ENCODE results near the gene RYR3. TPM values are rescaled to one million over a fixed set of nuclear protein-coding genes. Genes with fewer than 3 reads are reported as not detected.
"Not testable (repeated sequence)": the region's sequence is repeated elsewhere in the genome, so short reads cannot be mapped to it uniquely, and the experiment has no call there.

RYR3 gene
- total and polyA plus RNA-seq, 4 donors = 0.09 to 1.4 (median 0.47) TPM

DNA sequence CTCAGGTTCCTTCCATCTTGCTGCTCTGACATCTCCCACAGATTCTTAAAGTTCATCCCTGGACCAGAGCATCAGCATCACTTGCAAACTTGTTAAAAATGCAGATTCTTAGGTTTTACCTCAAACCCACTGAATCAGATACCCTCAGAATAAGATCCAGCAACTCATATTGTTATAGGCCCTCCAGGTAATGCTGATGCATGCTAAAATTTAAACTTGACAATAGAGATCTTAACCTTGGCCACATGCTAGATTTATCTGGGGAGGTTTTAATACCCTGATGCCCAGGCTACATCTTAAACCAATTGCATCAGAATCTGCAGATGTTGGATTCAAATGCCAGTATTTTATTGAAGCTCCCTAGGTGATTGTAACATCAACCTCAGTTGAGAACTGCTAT lies 256.9 kb downstream of the RYR3 start:
- no peaks in the 10 kb centered on the region for H3K9me3 ChIP-seq (ENCODE audit: control insufficient read depth in 4 of 4, insufficient read depth in 3 of 4, low read length in 3 of 4)
- no peak overlapping the region for H3K4me3 ChIP-seq
- TF ChIP-seq, protein P1, sequence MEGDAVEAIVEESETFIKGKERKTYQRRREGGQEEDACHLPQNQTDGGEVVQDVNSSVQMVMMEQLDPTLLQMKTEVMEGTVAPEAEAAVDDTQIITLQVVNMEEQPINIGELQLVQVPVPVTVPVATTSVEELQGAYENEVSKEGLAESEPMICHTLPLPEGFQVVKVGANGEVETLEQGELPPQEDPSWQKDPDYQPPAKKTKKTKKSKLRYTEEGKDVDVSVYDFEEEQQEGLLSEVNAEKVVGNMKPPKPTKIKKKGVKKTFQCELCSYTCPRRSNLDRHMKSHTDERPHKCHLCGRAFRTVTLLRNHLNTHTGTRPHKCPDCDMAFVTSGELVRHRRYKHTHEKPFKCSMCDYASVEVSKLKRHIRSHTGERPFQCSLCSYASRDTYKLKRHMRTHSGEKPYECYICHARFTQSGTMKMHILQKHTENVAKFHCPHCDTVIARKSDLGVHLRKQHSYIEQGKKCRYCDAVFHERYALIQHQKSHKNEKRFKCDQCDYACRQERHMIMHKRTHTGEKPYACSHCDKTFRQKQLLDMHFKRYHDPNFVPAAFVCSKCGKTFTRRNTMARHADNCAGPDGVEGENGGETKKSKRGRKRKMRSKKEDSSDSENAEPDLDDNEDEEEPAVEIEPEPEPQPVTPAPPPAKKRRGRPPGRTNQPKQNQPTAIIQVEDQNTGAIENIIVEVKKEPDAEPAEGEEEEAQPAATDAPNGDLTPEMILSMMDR (IDR thresholded peaks at IDR 0.05; ENCODE audit: control extremely low read depth, extremely low read depth) = no peak
- no peak for ATAC-seq (ENCODE audit: insufficient read depth, low FRiP score)
- H3K27ac ChIP-seq (ENCODE audit: low read depth in 1 of 2, low read length in 1 of 2) = no peak overlapping the region
- H3K27me3 ChIP-seq (ENCODE audit: control insufficient read depth in 3 of 3, insufficient read depth in 3 of 3, low read length in 2 of 3) = no peaks in the 10 kb centered on the region
- no peak for DNase-seq
- H3K4me1 ChIP-seq (ENCODE audit: control insufficient read depth in 5 of 5, insufficient read depth in 5 of 5, low read length in 5 of 5) = peaks cover 0 to 7% (median 0%) of the 10 kb centered on the region in 5 donors
- no peaks in the 10 kb centered on the region for H3K36me3 ChIP-seq (ENCODE audit: control insufficient read depth in 4 of 4, insufficient read depth in 4 of 4, low read length in 4 of 4)
- H3K9ac ChIP-seq (ENCODE audit: insufficient read depth in 1 of 2, low read length in 2 of 2) = no peak overlapping the region

DNA sequence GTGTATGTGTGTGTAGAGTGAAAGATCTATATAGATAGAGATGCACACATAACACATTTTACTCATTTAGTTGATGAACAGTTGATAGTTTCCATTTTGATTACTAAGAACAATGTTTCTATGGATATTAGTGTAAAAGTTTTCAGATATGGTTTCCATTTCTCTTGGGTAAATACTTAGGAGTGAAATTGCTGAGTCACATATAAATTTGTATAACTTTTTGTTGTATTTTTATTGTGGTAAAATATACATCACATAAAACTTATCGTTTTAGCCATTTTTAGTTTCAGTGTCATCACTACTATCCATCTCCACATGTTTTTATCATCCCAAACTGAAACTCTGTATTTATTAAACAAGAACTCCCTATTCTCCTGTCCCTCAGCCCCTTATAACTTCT lies 258.3 kb downstream of the RYR3 start:
- TF ChIP-seq, protein P1 (IDR thresholded peaks at IDR 0.05; ENCODE audit: control extremely low read depth, extremely low read depth) = no peak
- ATAC-seq (ENCODE audit: insufficient read depth, low FRiP score) = no peak
- no peak for DNase-seq
- H3K4me1 ChIP-seq (ENCODE audit: control insufficient read depth in 5 of 5, insufficient read depth in 5 of 5, low read length in 5 of 5) = peaks cover 0 to 7% (median 0%) of the 10 kb centered on the region in 5 donors
- H3K4me3 ChIP-seq = no peak overlapping the region
- 85 to 88% methylated on average over 1 of the region's 1 CpG for WGBS, 2 donors
- no peaks in the 10 kb centered on the region for H3K27me3 ChIP-seq (ENCODE audit: control insufficient read depth in 3 of 3, insufficient read depth in 3 of 3, low read length in 2 of 3)
- H3K9ac ChIP-seq (ENCODE audit: insufficient read depth in 1 of 2, low read length in 2 of 2) = no peak overlapping the region
- H3K36me3 ChIP-seq (ENCODE audit: control insufficient read depth in 4 of 4, insufficient read depth in 4 of 4, low read length in 4 of 4) = no peaks in the 10 kb centered on the region
- H3K27ac ChIP-seq (ENCODE audit: low read depth in 1 of 2, low read length in 1 of 2) = no peak overlapping the region
- no peaks in the 10 kb centered on the region for H3K9me3 ChIP-seq (ENCODE audit: control insufficient read depth in 4 of 4, insufficient read depth in 3 of 4, low read length in 3 of 4)

DNA sequence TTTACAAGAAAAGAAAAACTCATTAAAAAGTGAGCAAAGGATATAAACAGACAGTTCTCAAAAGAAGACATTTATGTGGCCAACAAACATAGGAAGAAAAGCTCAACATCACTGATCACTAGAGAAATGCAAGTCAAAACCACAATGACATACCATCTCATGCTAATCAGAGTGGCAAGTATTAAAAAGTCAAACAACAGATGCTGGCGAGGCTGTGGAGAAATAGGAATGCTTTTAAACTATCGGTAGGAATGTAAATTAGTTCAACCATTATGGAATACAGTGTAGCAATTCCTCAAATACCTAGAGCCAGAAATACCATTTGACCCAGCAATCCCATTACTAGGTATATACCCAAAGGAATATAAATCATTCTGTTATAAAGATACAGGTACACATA lies 267.1 kb downstream of the RYR3 start:
- H3K4me3 ChIP-seq; H3K9ac ChIP-seq (ENCODE audit: insufficient read depth in 1 of 2, low read length in 2 of 2); H3K36me3 ChIP-seq (ENCODE audit: control insufficient read depth in 4 of 4, insufficient read depth in 4 of 4, low read length in 4 of 4); DNase-seq; H3K4me1 ChIP-seq (ENCODE audit: control insufficient read depth in 5 of 5, insufficient read depth in 5 of 5, low read length in 5 of 5); ATAC-seq (ENCODE audit: insufficient read depth, low FRiP score); H3K9me3 ChIP-seq (ENCODE audit: control insufficient read depth in 4 of 4, insufficient read depth in 3 of 4, low read length in 3 of 4); H3K27ac ChIP-seq (ENCODE audit: low read depth in 1 of 2, low read length in 1 of 2); H3K27me3 ChIP-seq (ENCODE audit: control insufficient read depth in 3 of 3, insufficient read depth in 3 of 3, low read length in 2 of 3): not testable (repeated sequence)
- 47 to 89% methylated on average over 2 of the region's 2 CpGs for WGBS, 2 donors

DNA sequence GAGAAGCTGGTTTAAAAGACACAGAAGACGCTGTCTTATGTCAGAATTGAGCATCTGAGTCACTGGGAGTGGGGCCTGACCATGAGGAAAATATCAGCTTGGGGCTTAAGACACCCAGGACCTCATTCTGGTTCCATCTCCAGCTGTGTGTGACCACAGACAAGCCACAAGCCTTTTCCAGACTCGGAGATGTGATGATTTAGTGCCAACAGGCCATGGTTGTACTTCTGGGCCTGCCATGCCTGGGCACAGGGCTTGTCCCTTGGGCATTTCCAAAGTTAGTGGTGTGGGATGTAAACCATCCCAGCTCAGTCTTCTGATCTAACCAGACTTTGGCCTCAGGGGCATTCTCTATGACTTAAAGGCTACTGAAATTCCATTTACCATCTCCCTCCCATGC lies 269.8 kb downstream of the RYR3 start:
- no peak for ATAC-seq (ENCODE audit: insufficient read depth, low FRiP score)
- TF ChIP-seq, protein P1 (IDR thresholded peaks at IDR 0.05; ENCODE audit: control extremely low read depth, extremely low read depth) = no peak

More for the DNA sequence above, 269.8 kb downstream of the RYR3 start:
- Histone ChIP-seq H3K27ac (ENCODE audit: low read depth in 1 of 2, low read length in 1 of 2) (no peak overlapping the region), H3K36me3 (ENCODE audit: control insufficient read depth in 4 of 4, insufficient read depth in 4 of 4, low read length in 4 of 4) (no peaks in the 10 kb centered on the region), H3K4me3 (no peak overlapping the region), H3K9ac (ENCODE audit: insufficient read depth in 1 of 2, low read length in 2 of 2) (no peak overlapping the region), H3K4me1 (ENCODE audit: control insufficient read depth in 5 of 5, insufficient read depth in 5 of 5, low read length in 5 of 5) (no peaks in the 10 kb centered on the region), H3K27me3 (ENCODE audit: control insufficient read depth in 3 of 3, insufficient read depth in 3 of 3, low read length in 2 of 3) (no peaks in the 10 kb centered on the region), H3K9me3 (ENCODE audit: control insufficient read depth in 4 of 4, insufficient read depth in 3 of 4, low read length in 3 of 4) (no peaks in the 10 kb centered on the region)
- DNase-seq = no peak
- 79 to 85% methylated on average over 2 of the region's 2 CpGs for WGBS, 2 donors

Data from lung (tissue), 12 donors.